ENCODE measurements around the gene SYNE3. TPM values are rescaled to one million over a fixed set of nuclear protein-coding genes. Genes with fewer than 3 reads are reported as not detected.

The SYNE3 gene
- total RNA-seq, 2 experiments from 2014 or later = 64.0 to 64.1 TPM

- peaks cover 45% of the 10 kb centered on the region for H3K36me3 Mint-ChIP-seq (ENCODE audit: low read depth)
- CTCF ChIA-PET = interaction anchor here (2.6 kb wide), 1 partner anchor 25 kb away, joined by 9 read pairs; no protein-coding TSS in a partner anchor
- no peak overlapping the region for H3K27ac Mint-ChIP-seq
- intact Hi-C loops (cut with micrococcal nuclease) = no loop called here
- TF ChIP-seq CTCF (IDR thresholded peaks at IDR 0.05) = no peak
- H3K4me1 Mint-ChIP-seq (ENCODE audit: low read depth) = peaks cover 63% of the 10 kb centered on the region
- DNase-seq = no peak
- no peaks in the 10 kb centered on the region for H3K9me3 Mint-ChIP-seq
- H3K4me3 Mint-ChIP-seq = no peak overlapping the region
- POLR2A ChIA-PET = interaction anchor here (0.5 to 2.1 kb wide), 6 partner anchors 8 to 670 kb away, joined by 3 to 6 read pairs (median 3); partner anchors contain the start of gene SYNE3
- ATAC-seq = no peak
- H3K27me3 Mint-ChIP-seq = no peaks in the 10 kb centered on the region
These were observed 14.0 kb downstream of the SYNE3 start for GRCh38 chr14:95502381-95502950.

- no peak for ATAC-seq
- CTCF ChIA-PET = interaction anchor here (1.1 kb wide), 1 partner anchor 26 kb away, joined by 3 read pairs; no protein-coding TSS in a partner anchor
- TF ChIP-seq CTCF (IDR thresholded peaks at IDR 0.05) = no peak
- intact Hi-C loops (cut with micrococcal nuclease) = no loop called here
- peaks cover 32% of the 10 kb centered on the region for H3K36me3 Mint-ChIP-seq (ENCODE audit: low read depth)
- H3K9me3 Mint-ChIP-seq = no peaks in the 10 kb centered on the region
- H3K27ac Mint-ChIP-seq = no peak overlapping the region
- POLR2A ChIA-PET = interaction anchor here (1.4 to 2.1 kb wide), 2 partner anchors 16 to 23 kb away, joined by 6 read pairs; partner anchors contain the start of gene SYNE3
- no peaks in the 10 kb centered on the region for H3K27me3 Mint-ChIP-seq
- peaks cover 62% of the 10 kb centered on the region for H3K4me1 Mint-ChIP-seq (ENCODE audit: low read depth)
- H3K4me3 Mint-ChIP-seq = no peak overlapping the region
- DNase-seq = no peak
These were observed 15.6 kb downstream of the SYNE3 start for GRCh38 chr14:95500772-95501401.

GRCh38 chr14:95500201-95500681 is 16.2 kb downstream of the SYNE3 start:
- ChIA-PET CTCF (no interaction called here), POLR2A (interaction anchor here (2.1 kb wide), 1 partner anchor 16 kb away, joined by 6 read pairs; the partner anchor contains the start of gene SYNE3)
- H3K36me3 Mint-ChIP-seq (ENCODE audit: low read depth) = peaks cover 31% of the 10 kb centered on the region
- H3K27ac Mint-ChIP-seq = no peak overlapping the region
- intact Hi-C loops (cut with micrococcal nuclease) = no loop called here
- H3K27me3 Mint-ChIP-seq = no peaks in the 10 kb centered on the region
- no peaks in the 10 kb centered on the region for H3K9me3 Mint-ChIP-seq
- no peak for DNase-seq
- H3K4me3 Mint-ChIP-seq = no peak overlapping the region
- TF ChIP-seq CTCF (IDR thresholded peaks at IDR 0.05) = no peak
- H3K4me1 Mint-ChIP-seq (ENCODE audit: low read depth) = peaks cover 63% of the 10 kb centered on the region
- ATAC-seq = no peak

- Mint-ChIP-seq H3K9me3 (no peaks in the 10 kb centered on the region), H3K27me3 (no peaks in the 10 kb centered on the region), H3K4me3 (no peak overlapping the region), H3K27ac (peak overlapping the region; percentile 25), H3K4me1 (ENCODE audit: low read depth) (peaks cover 60% of the 10 kb centered on the region), H3K36me3 (ENCODE audit: low read depth) (peaks cover 32% of the 10 kb centered on the region)
- TF ChIP-seq CTCF (IDR thresholded peaks at IDR 0.05) = no peak
- ChIA-PET POLR2A (no interaction called here), CTCF (interaction anchor here (1.2 kb wide), 1 partner anchor 28 kb away, joined by 4 read pairs; no protein-coding TSS in a partner anchor)
- intact Hi-C loops (cut with micrococcal nuclease) = no loop called here
- DNase-seq = peak; percentile 35
- peak; percentile 34 for ATAC-seq
These were observed 17.1 kb downstream of the SYNE3 start for GRCh38 chr14:95499354-95499750.

All from activated CD8-positive, alpha-beta T cell treated with anti-CD3 and anti-CD28 coated beads for 36 hours (primary cell).